ENCODE results near the gene PHYKPL. TPM values are rescaled to one million over a fixed set of nuclear protein-coding genes. Genes with fewer than 3 reads are reported as not detected.
A peak's percentile ranks its signal among the peaks of the same experiment; 100 is the strongest.

PHYKPL gene
- total and polyA plus RNA-seq, 7 donors, result 22.3 to 51.6 (median 43.4) TPM

GRCh38 chr5:178272591-178272990 is 40.0 kb upstream of the PHYKPL start:
- H3K4me3 ChIP-seq, result no peak overlapping the region
- no peaks in the 10 kb centered on the region for H3K36me3 ChIP-seq (ENCODE audit: insufficient read depth in 1 of 2, low read depth in 1 of 2)
- no peak overlapping the region for H3K27ac ChIP-seq
- peaks cover 0 to 8% (median 4%) of the 10 kb centered on the region in 3 donors for H3K27me3 ChIP-seq (ENCODE audit: insufficient read depth in 3 of 3, low read length in 2 of 3)
- ATAC-seq (no peak), DNase-seq (peak in 1 of 2 donors; percentile 38)
- no peaks in the 10 kb centered on the region for H3K9me3 ChIP-seq
- H3K4me1 ChIP-seq, result no peaks in the 10 kb centered on the region
- TF ChIP-seq CTCF (IDR thresholded peaks at IDR 0.05), result no peak
- intact Hi-C loops (cut with DNase I), result no loop called here
- WGBS, 3 donors, result 89 to 94% (median 90%) methylated on average over 9 of the region's 9 CpGs

- Histone ChIP-seq H3K27me3 (ENCODE audit: insufficient read depth in 3 of 3, low read length in 2 of 3) (peaks cover 0 to 8% (median 4%) of the 10 kb centered on the region in 3 donors), H3K36me3 (ENCODE audit: insufficient read depth in 1 of 2, low read depth in 1 of 2) (no peaks in the 10 kb centered on the region), H3K9me3 (no peaks in the 10 kb centered on the region), H3K27ac (no peak overlapping the region), H3K4me3 (no peak overlapping the region), H3K4me1 (no peaks in the 10 kb centered on the region)
- ATAC-seq (no peak), DNase-seq (no peak)
- 72 to 75% (median 73%) methylated on average over 22 to 24 of the region's 24 CpGs for WGBS, 3 donors
- no peak for TF ChIP-seq CTCF (IDR thresholded peaks at IDR 0.05)
- intact Hi-C loops (cut with DNase I), result no loop called here
These were observed 39.3 kb upstream of the PHYKPL start for GRCh38 chr5:178271726-178272479.

- ATAC-seq (no peak), DNase-seq (no peak)
- intact Hi-C loops (cut with DNase I), result no loop called here
- H3K4me1 ChIP-seq, result no peaks in the 10 kb centered on the region
- 84 to 98% (median 84%) methylated on average over 4 of the region's 4 CpGs for WGBS, 3 donors
- no peaks in the 10 kb centered on the region for H3K36me3 ChIP-seq (ENCODE audit: insufficient read depth in 1 of 2, low read depth in 1 of 2)
- H3K4me3 ChIP-seq, result no peak overlapping the region
- peaks cover 0 to 6% (median 4%) of the 10 kb centered on the region in 3 donors for H3K27me3 ChIP-seq (ENCODE audit: insufficient read depth in 3 of 3, low read length in 2 of 3)
- no peak overlapping the region for H3K27ac ChIP-seq
- H3K9me3 ChIP-seq, result no peaks in the 10 kb centered on the region
- no peak for TF ChIP-seq CTCF (IDR thresholded peaks at IDR 0.05)
These were observed 38.6 kb upstream of the PHYKPL start for GRCh38 chr5:178271231-178271630.

GRCh38 chr5:178269499-178269898 is 36.9 kb upstream of the PHYKPL start:
- no peak for ATAC-seq
- no peak for DNase-seq
- peaks cover 0 to 2% (median 0%) of the 10 kb centered on the region in 3 donors for H3K27me3 ChIP-seq (ENCODE audit: insufficient read depth in 3 of 3, low read length in 2 of 3)
- H3K27ac ChIP-seq, result no peak overlapping the region
- WGBS, 3 donors, result 91 to 100% (median 100%) methylated on average over 1 of the region's 1 CpG
- no peak overlapping the region for H3K4me3 ChIP-seq
- intact Hi-C loops (cut with DNase I), result no loop called here
- H3K36me3 ChIP-seq (ENCODE audit: insufficient read depth in 1 of 2, low read depth in 1 of 2), result no peaks in the 10 kb centered on the region
- no peaks in the 10 kb centered on the region for H3K9me3 ChIP-seq
- TF ChIP-seq CTCF (IDR thresholded peaks at IDR 0.05), result no peak
- no peaks in the 10 kb centered on the region for H3K4me1 ChIP-seq

GRCh38 chr5:178267876-178268275 is 35.3 kb upstream of the PHYKPL start:
- ATAC-seq (no peak), DNase-seq (no peak)
- Histone ChIP-seq H3K36me3 (ENCODE audit: insufficient read depth in 1 of 2, low read depth in 1 of 2) (no peaks in the 10 kb centered on the region), H3K9me3 (no peaks in the 10 kb centered on the region), H3K27me3 (ENCODE audit: insufficient read depth in 3 of 3, low read length in 2 of 3) (no peaks in the 10 kb centered on the region), H3K27ac (no peak overlapping the region), H3K4me1 (no peaks in the 10 kb centered on the region), H3K4me3 (no peak overlapping the region)
- no peak for TF ChIP-seq CTCF (IDR thresholded peaks at IDR 0.05)
- intact Hi-C loops (cut with DNase I), result no loop called here
- 68 to 79% (median 71%) methylated on average over 10 of the region's 10 CpGs for WGBS, 3 donors

Data from psoas muscle (tissue), 8 donors.